Measurements from ENCODE around the gene GPR3.
"Not testable (repeated sequence)": the region's sequence is repeated elsewhere in the genome, so short reads cannot be mapped to it uniquely, and the experiment has no call there.

GRCh38 chr1:27432725-27433124 is 40.3 kb downstream of the GPR3 start:
- not testable (repeated sequence) for TF ChIP-seq CTCF (IDR thresholded peaks at IDR 0.05; ENCODE audit: low read depth, low read length, missing input control); REST (IDR thresholded peaks at IDR 0.05); YY1 (IDR thresholded peaks at IDR 0.05)
